ENCODE results near the gene WFDC6. TPM values are rescaled to one million over a fixed set of nuclear protein-coding genes. Genes with fewer than 3 reads are reported as not detected.
A peak's percentile ranks its signal among the peaks of the same experiment; 100 is the strongest.

WFDC6 gene
- total and polyA plus RNA-seq, 12 donors = not detected

- Histone ChIP-seq H3K4me1 (replicated peaks in 1 of 2) (no peaks in the 10 kb centered on the region), H3K27ac (no peak overlapping the region), H3K9me3 (replicated peaks in 1 of 3) (no peaks in the 10 kb centered on the region), H3K27me3 (peaks cover 11% of the 10 kb centered on the region), H3K36me3 (replicated peaks in 1 of 2) (no peaks in the 10 kb centered on the region), H3K4me3 (no peak overlapping the region)
- no peak for DNase-seq
- 64 to 71% (median 67%) methylated on average over 3 of the region's 3 CpGs for WGBS, 4 donors
- intact Hi-C loops (cut with DNase I) = no loop called here
- TF ChIP-seq, protein P1, sequence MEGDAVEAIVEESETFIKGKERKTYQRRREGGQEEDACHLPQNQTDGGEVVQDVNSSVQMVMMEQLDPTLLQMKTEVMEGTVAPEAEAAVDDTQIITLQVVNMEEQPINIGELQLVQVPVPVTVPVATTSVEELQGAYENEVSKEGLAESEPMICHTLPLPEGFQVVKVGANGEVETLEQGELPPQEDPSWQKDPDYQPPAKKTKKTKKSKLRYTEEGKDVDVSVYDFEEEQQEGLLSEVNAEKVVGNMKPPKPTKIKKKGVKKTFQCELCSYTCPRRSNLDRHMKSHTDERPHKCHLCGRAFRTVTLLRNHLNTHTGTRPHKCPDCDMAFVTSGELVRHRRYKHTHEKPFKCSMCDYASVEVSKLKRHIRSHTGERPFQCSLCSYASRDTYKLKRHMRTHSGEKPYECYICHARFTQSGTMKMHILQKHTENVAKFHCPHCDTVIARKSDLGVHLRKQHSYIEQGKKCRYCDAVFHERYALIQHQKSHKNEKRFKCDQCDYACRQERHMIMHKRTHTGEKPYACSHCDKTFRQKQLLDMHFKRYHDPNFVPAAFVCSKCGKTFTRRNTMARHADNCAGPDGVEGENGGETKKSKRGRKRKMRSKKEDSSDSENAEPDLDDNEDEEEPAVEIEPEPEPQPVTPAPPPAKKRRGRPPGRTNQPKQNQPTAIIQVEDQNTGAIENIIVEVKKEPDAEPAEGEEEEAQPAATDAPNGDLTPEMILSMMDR (IDR thresholded peaks at IDR 0.05) = no peak
- no peak for TF ChIP-seq POLR2A (IDR thresholded peaks at IDR 0.05)
Measured at GRCh38 chr20:45496166-45496565, 43.1 kb downstream of the WFDC6 start.

DNA sequence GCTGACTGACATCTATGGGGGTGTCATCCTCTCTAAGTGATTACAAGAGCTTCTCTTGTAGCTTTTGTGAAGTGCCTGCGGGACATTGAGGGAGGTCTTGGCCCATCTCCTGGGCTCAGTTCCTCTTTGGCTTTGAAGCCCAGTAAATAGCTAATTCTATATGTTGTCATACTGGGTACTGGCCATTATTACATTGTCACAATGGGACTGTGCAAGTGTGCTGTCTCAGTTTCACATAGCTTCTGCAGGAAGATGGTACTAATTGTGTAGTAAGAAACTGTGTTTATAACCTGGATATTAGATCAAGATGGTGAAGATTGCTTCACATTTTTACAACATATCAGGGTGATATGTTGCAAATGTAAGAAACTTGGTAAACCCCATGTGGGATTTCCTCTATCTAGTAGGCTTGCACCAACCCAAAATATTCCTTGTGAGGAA is 43.8 kb downstream of the WFDC6 start:
- H3K9me3 ChIP-seq (replicated peaks in 1 of 3) = no peaks in the 10 kb centered on the region
- TF ChIP-seq, protein P1 (IDR thresholded peaks at IDR 0.05) = no peak
- TF ChIP-seq POLR2A (IDR thresholded peaks at IDR 0.05) = no peak
- H3K27ac ChIP-seq = no peak overlapping the region
- intact Hi-C loops (cut with DNase I) = no loop called here
- H3K27me3 ChIP-seq = peaks cover 8% of the 10 kb centered on the region
- WGBS, 4 donors = 50 to 88% (median 78%) methylated on average over 1 of the region's 1 CpG; no CpG with 5 or more reads in 1 of the 4 donors
- H3K4me3 ChIP-seq = no peak overlapping the region
- no peaks in the 10 kb centered on the region for H3K36me3 ChIP-seq (replicated peaks in 1 of 2)
- no peaks in the 10 kb centered on the region for H3K4me1 ChIP-seq (replicated peaks in 1 of 2)
- no peak for DNase-seq

DNA sequence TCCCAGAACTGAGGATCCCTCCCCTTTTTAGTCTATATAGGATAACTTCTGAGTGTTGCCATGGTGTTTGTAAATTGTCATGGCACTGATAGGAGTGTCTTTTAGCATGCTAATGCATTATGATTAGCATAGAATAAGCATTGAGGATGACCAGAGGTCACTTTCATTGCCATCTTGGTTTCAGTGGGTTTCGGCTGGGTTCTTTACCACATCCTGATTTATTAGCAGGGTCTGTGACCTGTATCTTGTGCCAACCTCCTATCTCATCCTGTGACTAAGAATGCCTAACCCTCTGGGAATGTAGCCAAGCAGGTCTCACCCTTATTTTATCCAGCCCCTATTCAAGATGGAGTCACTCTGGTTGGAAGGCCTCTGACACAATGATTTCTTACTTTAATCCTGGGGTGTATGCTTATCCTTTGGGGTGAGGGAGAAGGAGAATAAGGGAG is 50.2 kb downstream of the WFDC6 start:
- Histone ChIP-seq H3K27ac (no peak overlapping the region), H3K36me3 (replicated peaks in 1 of 2) (no peaks in the 10 kb centered on the region), H3K9me3 (replicated peaks in 1 of 3) (no peaks in the 10 kb centered on the region), H3K4me1 (replicated peaks in 1 of 2) (no peaks in the 10 kb centered on the region), H3K27me3 (no peaks in the 10 kb centered on the region), H3K4me3 (no peak overlapping the region)
- intact Hi-C loops (cut with DNase I) = no loop called here
- WGBS, 4 donors = 0 to 40% (median 19%) methylated on average over 1 of the region's 1 CpG
- DNase-seq = peak in 3 of 7 donors; percentile 12 to 35 (median 30)
- TF ChIP-seq POLR2A (IDR thresholded peaks at IDR 0.05) = no peak
- TF ChIP-seq, protein P1 (IDR thresholded peaks at IDR 0.05) = no peak

DNA sequence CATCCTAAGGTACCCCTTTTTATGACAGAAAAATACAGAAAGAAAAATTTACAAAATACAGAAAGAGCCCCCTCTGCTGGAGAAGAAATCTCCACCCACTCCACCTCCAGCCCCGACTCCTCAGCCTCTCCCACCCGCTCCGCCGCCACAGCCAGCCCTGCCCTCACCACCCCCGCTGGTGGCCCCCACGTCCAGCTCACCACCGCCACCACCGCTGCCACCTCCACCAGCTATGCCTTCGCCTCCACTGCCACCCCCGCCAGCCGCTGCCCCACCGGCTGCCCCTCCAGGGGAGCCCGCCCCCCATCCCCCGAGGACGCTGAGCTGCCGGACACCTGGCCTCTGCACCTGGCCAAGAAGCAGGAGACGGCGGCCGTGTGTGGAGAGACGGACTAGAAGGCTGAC is 52.0 kb downstream of the WFDC6 start:
- no peak for DNase-seq
- Histone ChIP-seq H3K9me3 (replicated peaks in 1 of 3) (no peaks in the 10 kb centered on the region), H3K27me3 (no peaks in the 10 kb centered on the region), H3K4me3 (no peak overlapping the region), H3K4me1 (replicated peaks in 1 of 2) (no peaks in the 10 kb centered on the region), H3K27ac (no peak overlapping the region), H3K36me3 (replicated peaks in 1 of 2) (no peaks in the 10 kb centered on the region)
- intact Hi-C loops (cut with DNase I) = no loop called here
- TF ChIP-seq, protein P1 (IDR thresholded peaks at IDR 0.05) = no peak
- no peak for TF ChIP-seq POLR2A (IDR thresholded peaks at IDR 0.05)
- 25 to 31% (median 27%) methylated on average over 6 to 20 of the region's 20 CpGs for WGBS, 4 donors

Data from adrenal gland (tissue), 12 donors.